ENCODE measurements around the gene GSTCD. TPM values are rescaled to one million over a fixed set of nuclear protein-coding genes. Genes with fewer than 3 reads are reported as not detected.

Gene GSTCD
- total and polyA plus RNA-seq, 2 donors (not counting 1 experiment from before 2014, with no cell fraction given), result 8.5 to 10.9 TPM

DNA sequence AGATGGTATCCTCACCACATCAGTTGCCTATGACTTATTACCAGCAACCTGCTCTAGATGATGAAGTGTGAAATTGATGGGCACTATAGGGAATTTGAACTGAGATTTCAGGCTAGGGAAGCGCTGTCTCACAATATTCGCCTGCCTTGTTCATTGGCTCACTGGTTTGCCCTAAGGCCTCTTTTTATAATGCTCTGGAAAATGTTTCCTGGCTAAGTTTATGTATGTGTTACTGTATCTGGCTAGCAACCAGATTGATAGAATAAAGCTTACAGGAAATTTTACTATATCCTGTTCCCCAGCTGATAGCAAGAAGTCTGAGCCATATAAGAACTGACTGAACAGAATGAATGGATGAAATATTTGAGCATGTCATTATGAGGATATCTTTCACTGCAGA is 71.6 kb downstream of the GSTCD start:
- H3K27me3 ChIP-seq (ENCODE audit: control insufficient read depth, insufficient read depth, low read length), result no peaks in the 10 kb centered on the region
- no peaks in the 10 kb centered on the region for H3K4me1 ChIP-seq (ENCODE audit: control insufficient read depth, extremely low read depth, insufficient read depth, low read length)
- no peak for TF ChIP-seq EZH2 (IDR thresholded peaks at IDR 0.05; ENCODE audit: low read length, missing control alignments)
- TF ChIP-seq, protein P1, sequence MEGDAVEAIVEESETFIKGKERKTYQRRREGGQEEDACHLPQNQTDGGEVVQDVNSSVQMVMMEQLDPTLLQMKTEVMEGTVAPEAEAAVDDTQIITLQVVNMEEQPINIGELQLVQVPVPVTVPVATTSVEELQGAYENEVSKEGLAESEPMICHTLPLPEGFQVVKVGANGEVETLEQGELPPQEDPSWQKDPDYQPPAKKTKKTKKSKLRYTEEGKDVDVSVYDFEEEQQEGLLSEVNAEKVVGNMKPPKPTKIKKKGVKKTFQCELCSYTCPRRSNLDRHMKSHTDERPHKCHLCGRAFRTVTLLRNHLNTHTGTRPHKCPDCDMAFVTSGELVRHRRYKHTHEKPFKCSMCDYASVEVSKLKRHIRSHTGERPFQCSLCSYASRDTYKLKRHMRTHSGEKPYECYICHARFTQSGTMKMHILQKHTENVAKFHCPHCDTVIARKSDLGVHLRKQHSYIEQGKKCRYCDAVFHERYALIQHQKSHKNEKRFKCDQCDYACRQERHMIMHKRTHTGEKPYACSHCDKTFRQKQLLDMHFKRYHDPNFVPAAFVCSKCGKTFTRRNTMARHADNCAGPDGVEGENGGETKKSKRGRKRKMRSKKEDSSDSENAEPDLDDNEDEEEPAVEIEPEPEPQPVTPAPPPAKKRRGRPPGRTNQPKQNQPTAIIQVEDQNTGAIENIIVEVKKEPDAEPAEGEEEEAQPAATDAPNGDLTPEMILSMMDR (conservative IDR thresholded peaks at IDR 0.05 in 1 of 2, IDR thresholded peaks at IDR 0.05 in 1 of 2; ENCODE audit: low read depth in 1 of 2, low read length in 2 of 2), result no peak

DNA sequence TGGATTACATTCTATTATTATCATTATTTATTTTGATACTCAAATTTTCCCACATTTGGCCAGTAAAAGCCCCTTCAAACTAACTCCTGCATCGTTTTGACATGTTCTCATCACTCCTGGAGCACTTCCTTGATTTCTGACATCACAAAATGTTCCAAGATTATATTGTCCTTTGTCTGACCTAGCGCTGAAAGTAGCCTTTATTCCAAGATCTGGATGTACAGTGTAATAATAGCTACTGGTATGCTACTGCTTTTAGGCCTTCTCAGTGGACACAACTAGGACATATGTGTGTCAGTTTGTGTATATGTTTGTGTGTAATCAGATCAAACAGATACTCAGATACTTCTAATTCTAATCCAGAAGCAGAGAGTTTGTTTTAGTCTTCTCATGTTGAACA is 76.2 kb downstream of the GSTCD start:
- Histone ChIP-seq H3K9me3 (ENCODE audit: control insufficient read depth, insufficient read depth, low read depth, low read length) (no peaks in the 10 kb centered on the region), H3K4me2 (ENCODE audit: extremely low read depth, insufficient read depth, low read length) (no peak overlapping the region), H3K27me3 (ENCODE audit: control insufficient read depth, insufficient read depth, low read length) (no peaks in the 10 kb centered on the region), H3K79me2 (ENCODE audit: control insufficient read depth, insufficient read depth, low read length) (no peaks in the 10 kb centered on the region), H2AFZ (ENCODE audit: low read length) (no peak overlapping the region), H3K27ac (ENCODE audit: insufficient read depth, low read length) (no peak overlapping the region), H3K36me3 (ENCODE audit: control insufficient read depth, insufficient read depth, low read length) (no peaks in the 10 kb centered on the region), H3K4me1 (ENCODE audit: control insufficient read depth, extremely low read depth, insufficient read depth, low read length) (no peaks in the 10 kb centered on the region), H3K4me3 (replicated peaks in 1 of 4; ENCODE audit: control extremely low read depth in 1 of 4, insufficient read depth in 1 of 4, low read depth in 3 of 4, low read length in 4 of 4) (no peak overlapping the region), H4K20me1 (ENCODE audit: control insufficient read depth, extremely low read depth, insufficient read depth, low read length) (no peaks in the 10 kb centered on the region), H3K9ac (ENCODE audit: insufficient read depth, low read length) (no peak overlapping the region)
- TF ChIP-seq, protein P1 (conservative IDR thresholded peaks at IDR 0.05 in 1 of 2, IDR thresholded peaks at IDR 0.05 in 1 of 2; ENCODE audit: low read depth in 1 of 2, low read length in 2 of 2), result no peak
- TF ChIP-seq EZH2 (IDR thresholded peaks at IDR 0.05; ENCODE audit: low read length, missing control alignments), result no peak
- no peak for DNase-seq (ENCODE audit: low read depth in 2 of 2)

More for the DNA sequence above, 71.6 kb downstream of the GSTCD start:
- Histone ChIP-seq H3K9me3 (ENCODE audit: control insufficient read depth, insufficient read depth, low read depth, low read length) (no peaks in the 10 kb centered on the region), H3K79me2 (ENCODE audit: control insufficient read depth, insufficient read depth, low read length) (no peaks in the 10 kb centered on the region), H3K36me3 (ENCODE audit: control insufficient read depth, insufficient read depth, low read length) (no peaks in the 10 kb centered on the region), H3K4me3 (replicated peaks in 1 of 4; ENCODE audit: control extremely low read depth in 1 of 4, insufficient read depth in 1 of 4, low read depth in 3 of 4, low read length in 4 of 4) (no peak overlapping the region), H3K27ac (ENCODE audit: insufficient read depth, low read length) (no peak overlapping the region), H4K20me1 (ENCODE audit: control insufficient read depth, extremely low read depth, insufficient read depth, low read length) (no peaks in the 10 kb centered on the region), H3K9ac (ENCODE audit: insufficient read depth, low read length) (no peak overlapping the region), H3K4me2 (ENCODE audit: extremely low read depth, insufficient read depth, low read length) (no peak overlapping the region), H2AFZ (ENCODE audit: low read length) (no peak overlapping the region)
- DNase-seq (ENCODE audit: low read depth in 2 of 2), result no peak

DNA sequence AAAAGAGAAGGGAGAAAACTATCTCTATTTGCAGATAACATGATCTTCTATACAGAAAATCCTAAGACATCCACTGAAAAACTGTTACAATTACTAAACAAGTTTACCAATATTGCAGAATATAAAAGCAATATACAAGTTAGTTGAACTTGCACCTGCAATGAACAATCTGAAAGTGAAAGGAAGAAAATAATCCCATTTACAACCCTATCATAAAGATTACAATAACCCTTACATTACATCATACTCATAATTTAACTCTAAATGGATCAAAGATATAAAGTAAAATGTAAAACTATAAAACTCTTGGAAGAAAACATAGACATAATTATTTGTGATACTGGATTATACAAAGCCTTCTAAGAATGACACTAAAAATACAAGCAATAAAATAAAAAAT is 77.2 kb downstream of the GSTCD start:
- Histone ChIP-seq H3K27me3 (ENCODE audit: control insufficient read depth, insufficient read depth, low read length) (no peaks in the 10 kb centered on the region), H4K20me1 (ENCODE audit: control insufficient read depth, extremely low read depth, insufficient read depth, low read length) (no peaks in the 10 kb centered on the region), H3K4me2 (ENCODE audit: extremely low read depth, insufficient read depth, low read length) (no peak overlapping the region), H3K9ac (ENCODE audit: insufficient read depth, low read length) (no peak overlapping the region), H2AFZ (ENCODE audit: low read length) (no peak overlapping the region), H3K27ac (ENCODE audit: insufficient read depth, low read length) (no peak overlapping the region), H3K36me3 (ENCODE audit: control insufficient read depth, insufficient read depth, low read length) (no peaks in the 10 kb centered on the region), H3K79me2 (ENCODE audit: control insufficient read depth, insufficient read depth, low read length) (no peaks in the 10 kb centered on the region), H3K4me1 (ENCODE audit: control insufficient read depth, extremely low read depth, insufficient read depth, low read length) (no peaks in the 10 kb centered on the region), H3K9me3 (ENCODE audit: control insufficient read depth, insufficient read depth, low read depth, low read length) (no peaks in the 10 kb centered on the region), H3K4me3 (replicated peaks in 1 of 4; ENCODE audit: control extremely low read depth in 1 of 4, insufficient read depth in 1 of 4, low read depth in 3 of 4, low read length in 4 of 4) (no peak overlapping the region)
- TF ChIP-seq, protein P1 (conservative IDR thresholded peaks at IDR 0.05 in 1 of 2, IDR thresholded peaks at IDR 0.05 in 1 of 2; ENCODE audit: low read depth in 1 of 2, low read length in 2 of 2), result no peak
- no peak for TF ChIP-seq EZH2 (IDR thresholded peaks at IDR 0.05; ENCODE audit: low read length, missing control alignments)
- no peak for DNase-seq (ENCODE audit: low read depth in 2 of 2)

Data from fibroblast of lung (primary cell).